Measurements from ENCODE around the gene MAP2K4. TPM values are rescaled to one million over a fixed set of nuclear protein-coding genes. Genes with fewer than 3 reads are reported as not detected.

The MAP2K4 gene
- total RNA-seq, 1 donor from 2014 or later, result 36.5 TPM

DNA sequence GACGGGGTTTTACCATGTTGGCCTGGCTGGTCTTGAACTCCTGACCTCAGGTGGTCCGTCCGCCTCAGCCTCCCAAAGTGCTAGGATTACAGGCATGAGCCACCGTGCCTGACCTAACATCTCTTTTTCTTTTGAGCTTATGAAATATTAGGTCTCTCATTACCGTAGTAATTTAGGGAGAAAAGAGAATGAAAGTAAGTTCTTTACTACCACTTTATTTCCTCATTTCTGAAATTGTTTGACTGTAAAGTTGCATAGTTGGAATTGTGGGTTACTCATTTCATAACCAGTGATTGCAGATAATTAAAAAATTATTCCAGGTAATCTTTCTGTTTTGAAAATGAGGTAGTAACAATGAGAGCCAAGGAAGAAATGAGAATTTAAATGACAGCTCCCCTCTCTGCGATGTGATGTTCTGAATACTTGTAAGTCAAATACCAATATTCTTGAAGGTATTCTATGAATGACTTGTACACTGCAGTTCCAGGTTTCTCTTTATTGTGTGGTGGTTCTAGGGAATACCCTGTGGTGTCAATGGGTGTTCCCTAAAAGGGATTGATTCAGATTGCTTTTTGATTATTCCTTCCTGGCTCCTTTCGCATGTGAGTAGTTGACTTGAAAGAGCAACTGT lies 28.3 kb downstream of the MAP2K4 start:
- no peak for DNase-seq
- no peaks in the 10 kb centered on the region for H3K36me3 ChIP-seq
- H3K9me3 ChIP-seq, result no peaks in the 10 kb centered on the region
- H3K4me3 ChIP-seq, result no peak overlapping the region
- TF ChIP-seq, protein P1, sequence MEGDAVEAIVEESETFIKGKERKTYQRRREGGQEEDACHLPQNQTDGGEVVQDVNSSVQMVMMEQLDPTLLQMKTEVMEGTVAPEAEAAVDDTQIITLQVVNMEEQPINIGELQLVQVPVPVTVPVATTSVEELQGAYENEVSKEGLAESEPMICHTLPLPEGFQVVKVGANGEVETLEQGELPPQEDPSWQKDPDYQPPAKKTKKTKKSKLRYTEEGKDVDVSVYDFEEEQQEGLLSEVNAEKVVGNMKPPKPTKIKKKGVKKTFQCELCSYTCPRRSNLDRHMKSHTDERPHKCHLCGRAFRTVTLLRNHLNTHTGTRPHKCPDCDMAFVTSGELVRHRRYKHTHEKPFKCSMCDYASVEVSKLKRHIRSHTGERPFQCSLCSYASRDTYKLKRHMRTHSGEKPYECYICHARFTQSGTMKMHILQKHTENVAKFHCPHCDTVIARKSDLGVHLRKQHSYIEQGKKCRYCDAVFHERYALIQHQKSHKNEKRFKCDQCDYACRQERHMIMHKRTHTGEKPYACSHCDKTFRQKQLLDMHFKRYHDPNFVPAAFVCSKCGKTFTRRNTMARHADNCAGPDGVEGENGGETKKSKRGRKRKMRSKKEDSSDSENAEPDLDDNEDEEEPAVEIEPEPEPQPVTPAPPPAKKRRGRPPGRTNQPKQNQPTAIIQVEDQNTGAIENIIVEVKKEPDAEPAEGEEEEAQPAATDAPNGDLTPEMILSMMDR (IDR thresholded peaks at IDR 0.05), result no peak
- H3K27ac ChIP-seq, result no peak overlapping the region
- H3K4me1 ChIP-seq, result peaks cover 12% of the 10 kb centered on the region
- intact Hi-C loops (cut with DNase I), result no loop called here
- no peaks in the 10 kb centered on the region for H3K27me3 ChIP-seq
- no peak for ATAC-seq

DNA sequence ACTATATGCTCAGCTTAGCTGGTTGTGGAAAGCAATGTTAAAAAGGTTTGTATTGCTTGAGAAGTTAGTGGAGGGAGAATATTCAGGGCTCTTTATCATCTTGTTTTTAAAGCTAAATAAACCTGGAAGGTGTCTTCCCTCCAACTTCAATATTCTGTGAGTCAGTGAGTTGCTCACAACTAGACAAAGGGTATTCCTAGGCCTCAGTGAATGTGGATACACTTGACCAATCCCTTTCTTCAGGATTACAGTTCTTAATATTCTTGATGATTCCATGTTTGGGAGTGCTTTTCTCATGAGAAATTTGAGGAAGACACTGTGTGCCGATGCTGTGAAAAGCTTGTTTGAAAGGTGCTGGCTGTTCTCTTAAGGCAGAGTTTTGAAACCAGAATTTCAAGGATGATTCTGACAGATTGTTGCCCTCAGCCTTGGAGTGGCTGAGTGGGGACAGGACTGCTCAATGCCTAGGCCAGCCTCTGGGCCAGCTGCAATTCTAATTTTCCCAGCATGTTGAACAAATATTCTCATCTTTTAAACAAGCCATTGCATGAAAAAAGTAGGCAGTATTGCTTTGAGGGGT lies 30.1 kb downstream of the MAP2K4 start:
- DNase-seq (no peak), ATAC-seq (no peak)
- H3K4me1 ChIP-seq, result peaks cover 12% of the 10 kb centered on the region
- H3K36me3 ChIP-seq, result no peaks in the 10 kb centered on the region
- no peak overlapping the region for H3K27ac ChIP-seq
- no peak overlapping the region for H3K4me3 ChIP-seq
- no peaks in the 10 kb centered on the region for H3K9me3 ChIP-seq
- TF ChIP-seq, protein P1 (IDR thresholded peaks at IDR 0.05), result no peak
- H3K27me3 ChIP-seq, result no peaks in the 10 kb centered on the region
- intact Hi-C loops (cut with DNase I), result no loop called here

DNA sequence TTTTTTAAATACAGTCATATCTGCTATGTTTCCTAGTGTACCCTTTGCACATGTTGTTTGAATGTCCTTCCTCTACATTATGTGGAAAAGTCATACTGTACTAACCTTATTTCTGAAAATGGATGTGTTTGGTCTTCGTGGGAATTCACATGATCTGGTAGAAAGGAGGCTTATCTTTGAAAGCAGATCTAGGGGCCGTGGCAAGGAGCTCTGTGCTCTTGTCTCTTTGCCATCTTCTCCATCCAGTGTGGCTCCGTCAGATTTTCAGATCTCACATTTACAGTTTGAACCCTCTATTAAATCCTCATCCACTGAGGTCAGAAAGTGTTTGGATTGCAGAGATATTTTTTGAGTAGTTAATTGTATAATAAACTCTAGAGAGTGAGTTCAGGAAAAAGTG lies 32.9 kb downstream of the MAP2K4 start:
- Histone ChIP-seq H3K4me1 (peaks cover 7% of the 10 kb centered on the region), H3K27me3 (no peaks in the 10 kb centered on the region), H3K27ac (no peak overlapping the region), H3K36me3 (no peaks in the 10 kb centered on the region), H3K9me3 (no peaks in the 10 kb centered on the region), H3K4me3 (no peak overlapping the region)
- intact Hi-C loops (cut with DNase I), result no loop called here
- ATAC-seq, result no peak
- no peak for DNase-seq
- TF ChIP-seq, protein P1 (IDR thresholded peaks at IDR 0.05), result no peak

DNA sequence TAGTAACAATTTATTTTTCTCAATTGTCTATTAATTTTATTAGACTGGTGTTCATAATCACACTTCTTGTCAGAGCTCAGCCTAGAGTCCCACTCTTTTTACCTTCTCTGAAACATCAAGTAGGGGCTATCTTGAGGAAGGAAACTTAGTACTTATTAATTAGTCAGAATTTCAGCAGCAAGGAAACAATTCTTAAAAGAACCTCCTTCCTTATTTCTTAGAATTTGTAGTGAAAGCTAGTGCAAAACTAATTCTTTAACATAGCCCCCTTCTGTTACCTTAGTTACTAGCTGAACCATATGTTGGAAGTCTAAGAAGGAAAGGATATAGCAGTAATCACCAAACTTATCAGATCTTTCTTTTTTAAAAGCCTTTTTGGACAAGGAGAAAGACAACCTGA lies 35.2 kb downstream of the MAP2K4 start:
- H3K27me3 ChIP-seq, result no peaks in the 10 kb centered on the region
- no peak for ATAC-seq
- H3K4me3 ChIP-seq, result no peak overlapping the region
- DNase-seq, result no peak
- TF ChIP-seq, protein P1 (IDR thresholded peaks at IDR 0.05), result no peak
- H3K4me1 ChIP-seq, result peaks cover 3% of the 10 kb centered on the region
- no peaks in the 10 kb centered on the region for H3K9me3 ChIP-seq
- no peaks in the 10 kb centered on the region for H3K36me3 ChIP-seq
- intact Hi-C loops (cut with DNase I), result no loop called here
- H3K27ac ChIP-seq, result no peak overlapping the region

DNA sequence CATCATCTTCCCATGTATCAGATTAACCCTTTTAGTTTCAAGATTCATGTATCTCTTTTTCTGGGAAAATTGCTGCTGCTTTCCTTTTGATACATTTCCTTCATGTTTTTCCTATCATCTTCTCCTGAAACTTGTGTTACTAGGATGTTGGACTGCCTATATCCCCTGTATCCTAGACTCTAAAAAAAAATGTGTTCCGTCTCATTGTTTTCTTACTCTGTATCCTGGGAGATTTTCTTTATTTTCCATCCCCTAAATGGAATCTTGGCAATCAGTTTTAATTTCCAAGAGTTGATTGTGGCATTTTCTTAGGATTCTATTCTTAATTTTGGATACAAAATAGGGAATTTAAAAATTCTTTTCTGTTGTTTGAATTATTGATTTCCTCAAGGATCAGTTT lies 36.8 kb downstream of the MAP2K4 start:
- Histone ChIP-seq H3K9me3 (no peaks in the 10 kb centered on the region), H3K4me3 (no peak overlapping the region), H3K4me1 (peaks cover 3% of the 10 kb centered on the region), H3K36me3 (no peaks in the 10 kb centered on the region), H3K27me3 (no peaks in the 10 kb centered on the region), H3K27ac (no peak overlapping the region)
- no peak for ATAC-seq
- TF ChIP-seq, protein P1 (IDR thresholded peaks at IDR 0.05), result no peak
- intact Hi-C loops (cut with DNase I), result no loop called here
- no peak for DNase-seq
